HepG2 (cell line): ENCODE results near the gene CYB5B. TPM values are rescaled to one million over a fixed set of nuclear protein-coding genes. Genes with fewer than 3 reads are reported as not detected.

Experiments used
- CBX1 ChIP-seq: IDR thresholded peaks from one replicate; pipeline ENCODE4 v1.6.1; 2016; ENCODE audit warnings: antibody characterized with exemption, low read depth
- DNMT1 ChIP-seq: sonication (generic); formaldehyde crosslinking; IDR thresholded peaks from 2 replicates; pipeline ENCODE4 v1.5.1; 2020; ENCODE audit warnings: mild to moderate bottlenecking, missing genetic modification reagents
- KAT7 ChIP-seq: IDR thresholded peaks from 2 replicates; pipeline ENCODE4 v1.6.1; 2018; ENCODE audit warnings: borderline replicate concordance, missing compliant biosample characterization
- NPAS2 ChIP-seq: sonication (generic); formaldehyde crosslinking; IDR thresholded peaks from 2 replicates; pipeline ENCODE4 v1.8.0; 2022; ENCODE audit warnings: mild to moderate bottlenecking, missing genetic modification reagents, borderline replicate concordance
- PHF8 ChIP-seq: sonication (generic); formaldehyde crosslinking; IDR thresholded peaks from 2 replicates; pipeline ENCODE4 v1.5.0; 2020; ENCODE audit warnings: missing genetic modification reagents
- REPIN1 ChIP-seq: sonication (generic); formaldehyde crosslinking; IDR thresholded peaks from 2 replicates; pipeline ENCODE4 v1.8.0; 2022; ENCODE audit warnings: missing genetic modification reagents, low read depth, mild to moderate bottlenecking, borderline replicate concordance
- SMARCC2 ChIP-seq: fragments of 450-650 bp; IDR thresholded peaks from 2 replicates; pipeline ENCODE4 v1.6.1; 2017; ENCODE audit warnings: antibody characterized with exemption, mild to moderate bottlenecking
- TARDBP ChIP-seq: sonication (generic); formaldehyde crosslinking; IDR thresholded peaks from 2 replicates; pipeline ENCODE4 v1.8.0; 2022; ENCODE audit warnings: mild to moderate bottlenecking, missing genetic modification reagents
- ZFP1 ChIP-seq: IDR thresholded peaks from 2 replicates; pipeline ENCODE4 v1.6.1; 2016
- ZMYM2 ChIP-seq: sonication (generic); formaldehyde crosslinking; IDR thresholded peaks from 2 replicates; pipeline ENCODE4 v1.8.0; 2022; ENCODE audit warnings: mild to moderate bottlenecking, missing genetic modification reagents
- ZMYM3 ChIP-seq: sonication (generic); formaldehyde crosslinking; IDR thresholded peaks from 2 replicates; pipeline ENCODE4 v1.5.1; 2020; ENCODE audit warnings: mild to moderate bottlenecking, missing genetic modification reagents
- ZNF460 ChIP-seq: sonication (generic); formaldehyde crosslinking; IDR thresholded peaks from 2 replicates; pipeline ENCODE4 v1.5.1; 2020; ENCODE audit warnings: missing genetic modification reagents, mild to moderate bottlenecking, borderline replicate concordance
- ZNF510 ChIP-seq: sonication (generic); formaldehyde crosslinking; IDR thresholded peaks from 2 replicates; pipeline ENCODE4 v1.4.0; 2020; ENCODE audit warnings: low read depth, mild to moderate bottlenecking, missing genetic modification reagents
- ZNF792 ChIP-seq: IDR thresholded peaks from 2 replicates; pipeline ENCODE4 v1.6.1; 2016
- polyA plus RNA-seq, 8 experiments: library from polyadenylated mRNA; depleted of rRNA in 3 of 8; stranded (reverse) in 7 of 8; unstranded in 1 of 8; fragments of >200 nt; fragmentation: Illumina TruSeq in 4 of 8; extraction: Trizol in 4 of 8; gene quantifications; 2 replicates each; pipeline versions ENCODE4 v1.2.1 to v1.2.3, GENCODE V29; 2011 to 2016; ENCODE audit warnings: low read depth in 4 of 8, missing spikeins in 1 of 8, mixed read lengths in 1 of 8; ENCODE audit not compliant: insufficient read depth in 1 of 8
- total RNA-seq, 5 experiments: library from RNA; depleted of rRNA; stranded (reverse); fragments of >200 nt; fragmentation: Illumina TruSeq; extraction: Trizol; gene quantifications; 2 replicates each; pipeline ENCODE4 v1.2.3, GENCODE V29; 2016; ENCODE audit warnings: low read depth in 1 of 5
- TF ChIP-seq, protein P1 (sequence below): sonication (generic); formaldehyde crosslinking; IDR thresholded peaks from 2 replicates; pipeline ENCODE4 v1.5.0; 2020; ENCODE audit warnings: mild to moderate bottlenecking, missing genetic modification reagents, borderline replicate concordance
- TF ChIP-seq, protein P2 (sequence below): IDR thresholded peaks from 2 replicates; pipeline ENCODE4 v1.6.1; 2012; ENCODE audit warnings: inconsistent platforms
- TF ChIP-seq, protein P3 (sequence below): sonication (generic); formaldehyde crosslinking; IDR thresholded peaks from 2 replicates; pipeline ENCODE4 v1.4.0; 2020; ENCODE audit warnings: missing genetic modification reagents
- TF ChIP-seq, protein P4 (sequence below): sonication (generic); formaldehyde crosslinking; IDR thresholded peaks from 2 replicates; pipeline ENCODE4 v1.4.0; 2020; ENCODE audit warnings: missing genetic modification reagents
- TF ChIP-seq, protein P5 (sequence below): sonication (generic); formaldehyde crosslinking; IDR thresholded peaks from 2 replicates; pipeline ENCODE4 v1.5.0; 2020; ENCODE audit warnings: missing genetic modification reagents
- TF ChIP-seq, protein P6 (sequence below): sonication (generic); formaldehyde crosslinking; IDR thresholded peaks from 2 replicates; pipeline ENCODE4 v1.4.0; 2020; ENCODE audit warnings: missing genetic modification reagents, mild to moderate bottlenecking, borderline replicate concordance

CYB5B gene
- total and polyA plus RNA-seq, 2 of the 13 experiments (the other 11 are each of a cell fraction or from before 2014, with no cell fraction given), result 234 to 432 TPM

DNA sequence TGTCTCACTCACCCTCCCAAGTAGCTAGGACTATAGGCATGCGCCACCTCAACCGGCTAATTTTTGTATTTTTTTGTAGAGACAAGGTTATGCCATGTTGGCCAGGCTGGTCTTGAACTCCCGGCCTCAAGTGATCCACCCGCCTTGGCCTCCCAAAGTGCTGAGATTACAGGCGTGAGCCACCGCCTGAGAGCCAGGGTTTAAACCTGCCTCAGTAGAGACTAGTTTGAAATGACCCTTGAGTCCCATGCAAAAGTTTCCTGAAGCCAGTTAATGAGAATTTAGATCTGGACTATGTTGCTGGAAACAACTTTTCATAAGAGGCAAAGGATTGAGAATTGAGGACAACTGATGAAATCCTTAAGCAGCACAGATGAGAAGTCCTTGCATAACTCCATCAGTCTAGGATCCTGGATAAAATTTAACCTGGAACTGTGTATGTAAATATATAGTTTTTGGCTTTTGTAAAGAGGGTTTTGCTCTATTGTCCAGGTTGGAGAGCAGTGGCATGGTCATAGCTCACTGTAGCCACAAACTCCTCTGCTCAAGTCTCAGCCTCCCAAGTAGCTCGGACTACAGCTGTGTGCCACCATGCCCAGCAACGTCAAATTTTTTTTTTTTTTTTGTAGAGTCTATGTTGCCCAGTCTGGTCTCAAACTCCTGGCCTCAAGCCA, 43.2 kb downstream of the CYB5B start (continued):
- TF ChIP-seq, protein P1, sequence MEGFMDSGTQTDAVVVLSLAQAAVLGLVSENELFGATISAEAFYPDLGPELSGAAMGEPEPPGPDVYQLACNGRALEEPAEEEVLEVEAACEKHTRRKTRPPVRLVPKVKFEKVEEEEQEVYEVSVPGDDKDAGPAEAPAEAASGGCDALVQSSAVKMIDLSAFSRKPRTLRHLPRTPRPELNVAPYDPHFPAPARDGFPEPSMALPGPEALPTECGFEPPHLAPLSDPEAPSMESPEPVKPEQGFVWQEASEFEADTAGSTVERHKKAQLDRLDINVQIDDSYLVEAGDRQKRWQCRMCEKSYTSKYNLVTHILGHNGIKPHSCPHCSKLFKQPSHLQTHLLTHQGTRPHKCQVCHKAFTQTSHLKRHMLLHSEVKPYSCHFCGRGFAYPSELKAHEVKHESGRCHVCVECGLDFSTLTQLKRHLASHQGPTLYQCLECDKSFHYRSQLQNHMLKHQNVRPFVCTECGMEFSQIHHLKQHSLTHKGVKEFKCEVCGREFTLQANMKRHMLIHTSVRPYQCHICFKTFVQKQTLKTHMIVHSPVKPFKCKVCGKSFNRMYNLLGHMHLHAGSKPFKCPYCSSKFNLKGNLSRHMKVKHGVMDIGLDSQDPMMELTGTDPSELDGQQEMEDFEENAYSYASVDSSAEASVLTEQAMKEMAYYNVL, result 0 out of 2 replicates have a peak, but pooled peaks have one; percentile 31
- TF ChIP-seq, protein P2, sequence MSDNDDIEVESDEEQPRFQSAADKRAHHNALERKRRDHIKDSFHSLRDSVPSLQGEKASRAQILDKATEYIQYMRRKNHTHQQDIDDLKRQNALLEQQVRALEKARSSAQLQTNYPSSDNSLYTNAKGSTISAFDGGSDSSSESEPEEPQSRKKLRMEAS, result peak; percentile 40; the same call in 1 of the 2 replicates
- TF ChIP-seq ZNF792 (peak; percentile 38; the same call in 1 of the 2 replicates), ZNF510 (CRISPR knock-in tag) (no peak), ZNF460 (CRISPR knock-in tag) (peak; percentile 58; the same call in 1 of the 2 replicates), ZMYM2 (peak; percentile 44; the same call in 1 of the 2 replicates), TARDBP (peak; percentile 73), ZMYM3 (CRISPR knock-in tag) (peak; percentile 85), DNMT1 (CRISPR knock-in tag) (no peak), REPIN1 (CRISPR knock-in tag) (no peak), CBX1 (no peak), PHF8 (CRISPR knock-in tag) (no peak), KAT7 (peak; percentile 46; the same call in 1 of the 2 replicates), SMARCC2 (no peak), ZFP1 (0 out of 2 replicates have a peak, but pooled peaks have one; percentile 43), NPAS2 (no peak)
- TF ChIP-seq, protein P3, sequence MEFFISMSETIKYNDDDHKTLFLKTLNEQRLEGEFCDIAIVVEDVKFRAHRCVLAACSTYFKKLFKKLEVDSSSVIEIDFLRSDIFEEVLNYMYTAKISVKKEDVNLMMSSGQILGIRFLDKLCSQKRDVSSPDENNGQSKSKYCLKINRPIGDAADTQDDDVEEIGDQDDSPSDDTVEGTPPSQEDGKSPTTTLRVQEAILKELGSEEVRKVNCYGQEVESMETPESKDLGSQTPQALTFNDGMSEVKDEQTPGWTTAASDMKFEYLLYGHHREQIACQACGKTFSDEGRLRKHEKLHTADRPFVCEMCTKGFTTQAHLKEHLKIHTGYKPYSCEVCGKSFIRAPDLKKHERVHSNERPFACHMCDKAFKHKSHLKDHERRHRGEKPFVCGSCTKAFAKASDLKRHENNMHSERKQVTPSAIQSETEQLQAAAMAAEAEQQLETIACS (CRISPR knock-in tag), result no peak
- TF ChIP-seq, protein P4, sequence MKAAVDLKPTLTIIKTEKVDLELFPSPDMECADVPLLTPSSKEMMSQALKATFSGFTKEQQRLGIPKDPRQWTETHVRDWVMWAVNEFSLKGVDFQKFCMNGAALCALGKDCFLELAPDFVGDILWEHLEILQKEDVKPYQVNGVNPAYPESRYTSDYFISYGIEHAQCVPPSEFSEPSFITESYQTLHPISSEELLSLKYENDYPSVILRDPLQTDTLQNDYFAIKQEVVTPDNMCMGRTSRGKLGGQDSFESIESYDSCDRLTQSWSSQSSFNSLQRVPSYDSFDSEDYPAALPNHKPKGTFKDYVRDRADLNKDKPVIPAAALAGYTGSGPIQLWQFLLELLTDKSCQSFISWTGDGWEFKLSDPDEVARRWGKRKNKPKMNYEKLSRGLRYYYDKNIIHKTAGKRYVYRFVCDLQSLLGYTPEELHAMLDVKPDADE (CRISPR knock-in tag), result no peak
- TF ChIP-seq, protein P5, sequence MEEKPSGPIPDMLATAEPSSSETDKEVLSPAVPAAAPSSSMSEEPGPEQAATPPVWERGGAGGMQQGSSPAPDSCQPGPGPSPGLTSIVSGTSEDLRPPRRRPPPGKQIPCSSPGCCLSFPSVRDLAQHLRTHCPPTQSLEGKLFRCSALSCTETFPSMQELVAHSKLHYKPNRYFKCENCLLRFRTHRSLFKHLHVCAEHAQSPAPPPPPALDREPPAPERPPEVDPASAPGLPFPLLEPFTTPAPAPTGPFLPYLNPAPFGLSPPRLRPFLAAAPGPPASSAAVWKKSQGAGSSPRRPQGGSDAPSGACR (CRISPR knock-in tag), result peak; percentile 36; the same call in 1 of the 2 replicates
- TF ChIP-seq, protein P6, sequence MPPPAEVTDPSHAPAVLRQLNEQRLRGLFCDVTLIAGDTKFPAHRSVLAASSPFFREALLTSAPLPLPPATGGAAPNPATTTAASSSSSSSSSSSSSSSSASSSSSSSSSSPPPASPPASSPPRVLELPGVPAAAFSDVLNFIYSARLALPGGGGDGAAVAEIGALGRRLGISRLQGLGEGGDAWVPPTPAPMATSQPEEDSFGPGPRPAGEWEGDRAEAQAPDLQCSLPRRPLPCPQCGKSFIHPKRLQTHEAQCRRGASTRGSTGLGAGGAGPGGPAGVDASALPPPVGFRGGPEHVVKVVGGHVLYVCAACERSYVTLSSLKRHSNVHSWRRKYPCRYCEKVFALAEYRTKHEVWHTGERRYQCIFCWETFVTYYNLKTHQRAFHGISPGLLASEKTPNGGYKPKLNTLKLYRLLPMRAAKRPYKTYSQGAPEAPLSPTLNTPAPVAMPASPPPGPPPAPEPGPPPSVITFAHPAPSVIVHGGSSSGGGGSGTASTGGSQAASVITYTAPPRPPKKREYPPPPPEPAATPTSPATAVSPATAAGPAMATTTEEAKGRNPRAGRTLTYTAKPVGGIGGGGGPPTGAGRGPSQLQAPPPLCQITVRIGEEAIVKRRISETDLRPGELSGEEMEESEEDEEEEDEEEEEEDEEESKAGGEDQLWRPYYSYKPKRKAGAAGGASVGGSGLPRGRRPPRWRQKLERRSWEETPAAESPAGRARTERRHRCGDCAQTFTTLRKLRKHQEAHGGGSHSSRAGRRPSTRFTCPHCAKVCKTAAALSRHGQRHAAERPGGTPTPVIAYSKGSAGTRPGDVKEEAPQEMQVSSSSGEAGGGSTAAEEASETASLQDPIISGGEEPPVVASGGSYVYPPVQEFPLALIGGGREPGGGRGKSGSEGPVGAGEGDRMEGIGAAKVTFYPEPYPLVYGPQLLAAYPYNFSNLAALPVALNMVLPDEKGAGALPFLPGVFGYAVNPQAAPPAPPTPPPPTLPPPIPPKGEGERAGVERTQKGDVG (CRISPR knock-in tag), result no peak
